ENCODE measurements around the gene BBIP1. TPM values are rescaled to one million over a fixed set of nuclear protein-coding genes. Genes with fewer than 3 reads are reported as not detected.
A peak's percentile ranks its signal among the peaks of the same experiment; 100 is the strongest.

The BBIP1 gene
- total and polyA plus RNA-seq, 9 of the 15 experiments (the other 6 are each of a cell fraction or from before 2014, with no cell fraction given) = 5.2 to 31.0 (median 19.4) TPM

DNA sequence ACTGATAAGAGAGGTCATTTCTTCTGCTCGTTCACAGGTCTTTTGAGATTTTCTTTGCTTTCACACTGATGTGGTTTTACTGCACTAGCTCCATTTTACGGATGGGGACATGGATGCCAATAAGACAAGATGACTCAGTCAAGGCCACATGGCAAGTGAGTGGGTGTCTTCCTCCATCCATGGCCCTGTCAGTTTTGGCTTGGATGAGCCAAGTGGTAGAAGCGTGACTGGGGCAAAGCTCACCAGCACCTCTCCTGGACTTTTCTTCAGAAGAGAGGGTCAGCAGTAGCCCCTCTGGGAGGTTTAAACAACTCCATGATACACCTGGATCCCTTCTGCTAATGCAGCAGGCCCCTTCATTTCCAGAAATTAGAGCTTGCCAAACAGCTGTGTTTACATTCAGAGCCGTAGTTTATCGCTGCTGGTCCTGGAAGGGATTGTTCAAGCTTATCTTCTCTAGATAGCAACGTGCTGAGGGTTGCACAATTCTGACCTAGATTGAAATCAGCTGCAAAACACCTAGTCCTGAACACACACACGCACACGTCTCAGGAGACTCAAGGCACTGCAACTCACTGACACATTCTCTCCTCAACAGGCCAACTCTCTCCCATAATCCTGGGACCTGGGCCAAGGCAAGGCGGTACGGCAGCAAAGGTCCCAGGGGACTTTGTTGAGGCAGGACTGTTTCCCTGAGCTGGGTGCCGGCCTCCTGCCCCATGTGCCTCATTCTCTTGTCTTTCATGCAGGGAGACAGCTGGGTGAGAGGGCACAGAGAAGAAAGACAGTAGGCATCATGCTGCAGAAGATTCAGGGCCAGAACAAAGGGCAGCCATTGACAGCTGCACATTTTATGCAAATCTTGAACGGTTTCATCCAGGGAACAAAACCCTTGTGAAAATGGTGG is 61.5 kb downstream of the BBIP1 start (continued):
- peak; percentile 96 for TF ChIP-seq CEBPB (tag; IDR thresholded peaks at IDR 0.05)
- TF ChIP-seq, protein P1, sequence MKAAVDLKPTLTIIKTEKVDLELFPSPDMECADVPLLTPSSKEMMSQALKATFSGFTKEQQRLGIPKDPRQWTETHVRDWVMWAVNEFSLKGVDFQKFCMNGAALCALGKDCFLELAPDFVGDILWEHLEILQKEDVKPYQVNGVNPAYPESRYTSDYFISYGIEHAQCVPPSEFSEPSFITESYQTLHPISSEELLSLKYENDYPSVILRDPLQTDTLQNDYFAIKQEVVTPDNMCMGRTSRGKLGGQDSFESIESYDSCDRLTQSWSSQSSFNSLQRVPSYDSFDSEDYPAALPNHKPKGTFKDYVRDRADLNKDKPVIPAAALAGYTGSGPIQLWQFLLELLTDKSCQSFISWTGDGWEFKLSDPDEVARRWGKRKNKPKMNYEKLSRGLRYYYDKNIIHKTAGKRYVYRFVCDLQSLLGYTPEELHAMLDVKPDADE (conservative IDR thresholded peaks at IDR 0.05; ENCODE audit: control insufficient read depth, low read depth, low read length) = no peak
- peak; percentile 14; the same call in 1 of the 2 replicates for TF ChIP-seq EHMT2 (IDR thresholded peaks at IDR 0.05)
- TF ChIP-seq, protein P2, sequence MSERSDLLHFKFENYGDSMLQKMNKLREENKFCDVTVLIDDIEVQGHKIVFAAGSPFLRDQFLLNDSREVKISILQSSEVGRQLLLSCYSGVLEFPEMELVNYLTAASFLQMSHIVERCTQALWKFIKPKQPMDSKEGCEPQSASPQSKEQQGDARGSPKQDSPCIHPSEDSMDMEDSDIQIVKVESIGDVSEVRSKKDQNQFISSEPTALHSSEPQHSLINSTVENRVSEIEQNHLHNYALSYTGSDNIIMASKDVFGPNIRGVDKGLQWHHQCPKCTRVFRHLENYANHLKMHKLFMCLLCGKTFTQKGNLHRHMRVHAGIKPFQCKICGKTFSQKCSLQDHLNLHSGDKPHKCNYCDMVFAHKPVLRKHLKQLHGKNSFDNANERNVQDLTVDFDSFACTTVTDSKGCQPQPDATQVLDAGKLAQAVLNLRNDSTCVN (CRISPR knock-in tag; IDR thresholded peaks at IDR 0.05) = no peak
- TF ChIP-seq NCOR1 (IDR thresholded peaks at IDR 0.05) = peak; percentile 78
- TF ChIP-seq ZNF766 (CRISPR knock-in tag; conservative IDR thresholded peaks at IDR 0.05) = peak; percentile 76
- TF ChIP-seq CREM (IDR thresholded peaks at IDR 0.05; ENCODE audit: low read depth) = peak; percentile 25
- TF ChIP-seq TEAD1 (CRISPR knock-in tag; IDR thresholded peaks at IDR 0.05) = peak in 1 of 2 experiments; percentile 59; a peak in 2 of 4 replicates
- TF ChIP-seq POLR3A (IDR thresholded peaks at IDR 0.05; ENCODE audit: borderline replicate concordance, extremely low read depth, insufficient read depth, insufficient read length) = no peak
- peak; percentile 70; the same call in 1 of the 2 replicates for TF ChIP-seq OTX1 (CRISPR knock-in tag; IDR thresholded peaks at IDR 0.05)
- TF ChIP-seq SMAD4 (CRISPR knock-in tag; conservative IDR thresholded peaks at IDR 0.05) = no peak; the same call in 1 of the 2 replicates
- peak; percentile 76; the same call in 1 of the 2 replicates for TF ChIP-seq MTA1 (IDR thresholded peaks at IDR 0.05; ENCODE audit: borderline replicate concordance)
- 0 out of 2 replicates have a peak, but pooled peaks have one; percentile 14 for TF ChIP-seq ZNF75A (CRISPR knock-in tag; IDR thresholded peaks at IDR 0.05)
- TF ChIP-seq, protein P3, sequence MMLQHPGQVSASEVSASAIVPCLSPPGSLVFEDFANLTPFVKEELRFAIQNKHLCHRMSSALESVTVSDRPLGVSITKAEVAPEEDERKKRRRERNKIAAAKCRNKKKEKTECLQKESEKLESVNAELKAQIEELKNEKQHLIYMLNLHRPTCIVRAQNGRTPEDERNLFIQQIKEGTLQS (IDR thresholded peaks at IDR 0.05) = peak; percentile 59; the same call in 1 of the 2 replicates
- TF ChIP-seq, protein P3 (CRISPR knock-in tag; conservative IDR thresholded peaks at IDR 0.05) = no peak
- TF ChIP-seq, protein P4, sequence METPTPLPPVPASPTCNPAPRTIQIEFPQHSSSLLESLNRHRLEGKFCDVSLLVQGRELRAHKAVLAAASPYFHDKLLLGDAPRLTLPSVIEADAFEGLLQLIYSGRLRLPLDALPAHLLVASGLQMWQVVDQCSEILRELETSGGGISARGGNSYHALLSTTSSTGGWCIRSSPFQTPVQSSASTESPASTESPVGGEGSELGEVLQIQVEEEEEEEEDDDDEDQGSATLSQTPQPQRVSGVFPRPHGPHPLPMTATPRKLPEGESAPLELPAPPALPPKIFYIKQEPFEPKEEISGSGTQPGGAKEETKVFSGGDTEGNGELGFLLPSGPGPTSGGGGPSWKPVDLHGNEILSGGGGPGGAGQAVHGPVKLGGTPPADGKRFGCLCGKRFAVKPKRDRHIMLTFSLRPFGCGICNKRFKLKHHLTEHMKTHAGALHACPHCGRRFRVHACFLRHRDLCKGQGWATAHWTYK (CRISPR knock-in tag; IDR thresholded peaks at IDR 0.05) = 0 out of 2 replicates have a peak, but pooled peaks have one; percentile 42
- TF ChIP-seq CCNT2 (IDR thresholded peaks at IDR 0.05; ENCODE audit: borderline replicate concordance, extremely low read depth, insufficient read length, low read depth, low read length) = peak; percentile 93

Measured in K562 (cell line).